ENCODE results near the gene LRRC74A.
"Not testable (repeated sequence)": the region's sequence is repeated elsewhere in the genome, so short reads cannot be mapped to it uniquely, and the experiment has no call there.

LRRC74A gene

GRCh38 chr14:76900682-76901081, 74.5 kb downstream of the LRRC74A start:
- DNase-seq, result no peak

- peak; percentile 8 for DNase-seq
Observed at GRCh38 chr14:76901171-76902055, 75.2 kb downstream of the LRRC74A start.

- no peak for DNase-seq
Observed at GRCh38 chr14:76902591-76902990, 76.4 kb downstream of the LRRC74A start.

GRCh38 chr14:76904100-76904739, 78.0 kb downstream of the LRRC74A start:
- peak; percentile 82 for DNase-seq

GRCh38 chr14:76904740-76905569, 78.7 kb downstream of the LRRC74A start:
- DNase-seq, result peak; percentile 95

- DNase-seq, result no peak
Observed at GRCh38 chr14:76908834-76909233, 82.6 kb downstream of the LRRC74A start.

GRCh38 chr14:76909266-76909665, 83.1 kb downstream of the LRRC74A start:
- DNase-seq, result no peak

- DNase-seq, result no peak
Observed at GRCh38 chr14:76910371-76910890, 84.2 kb downstream of the LRRC74A start.

GRCh38 chr14:76911473-76911872, 85.3 kb downstream of the LRRC74A start:
- no peak for DNase-seq

GRCh38 chr14:76914533-76915081, 88.4 kb downstream of the LRRC74A start:
- not testable (repeated sequence) for DNase-seq

GRCh38 chr14:76916040-76916715, 90.0 kb downstream of the LRRC74A start:
- no peak for DNase-seq

- peak; percentile 58 for DNase-seq
Observed at GRCh38 chr14:76917158-76917596, 91.0 kb downstream of the LRRC74A start.

- no peak for DNase-seq
Observed at GRCh38 chr14:76917745-76918255, 91.6 kb downstream of the LRRC74A start.

- peak; percentile 61 for DNase-seq
Observed at GRCh38 chr14:76918256-76918781, 92.1 kb downstream of the LRRC74A start.

- DNase-seq, result peak; percentile 94
Observed at GRCh38 chr14:76918782-76919394, 92.7 kb downstream of the LRRC74A start.

Measured in amniotic stem cell (primary cell).